ENCODE measurements around the gene ZNF598.

- TF ChIP-seq CTCF (conservative IDR thresholded peaks at IDR 0.05; ENCODE audit: low read depth, low read length) (no peak), EZH2 (IDR thresholded peaks at IDR 0.05; ENCODE audit: borderline replicate concordance, low read depth, low read length, poor library complexity, severe bottlenecking) (no peak)
These were observed 38.5 kb upstream of the ZNF598 start for GRCh38 chr16:2048116-2048543.
